HK-2 (cell line): Measurements from ENCODE around the gene GNG7.
"Not testable (repeated sequence)": the region's sequence is repeated elsewhere in the genome, so short reads cannot be mapped to it uniquely, and the experiment has no call there.

Source experiments
- DNase-seq: peaks from one replicate; pipeline ENCODE4 v3.0.0-alpha.2; 2018; ENCODE audit not compliant: unreplicated experiment

Gene GNG7

GRCh38 chr19:2511570-2511969, 190.9 kb downstream of the GNG7 start:
- no peak for DNase-seq

- no peak for DNase-seq
Measured at GRCh38 chr19:2509096-2509495, 193.4 kb downstream of the GNG7 start.

GRCh38 chr19:2507109-2507508, 195.4 kb downstream of the GNG7 start:
- no peak for DNase-seq

- DNase-seq, result not testable (repeated sequence)
Measured at GRCh38 chr19:2506656-2507055, 195.8 kb downstream of the GNG7 start.

- DNase-seq, result peak; percentile 78
Measured at GRCh38 chr19:2503521-2504109, 198.9 kb downstream of the GNG7 start.

- DNase-seq, result no peak
Measured at GRCh38 chr19:2500841-2501261, 201.6 kb downstream of the GNG7 start.

GRCh38 chr19:2500156-2500555, 202.3 kb downstream of the GNG7 start:
- DNase-seq, result no peak

GRCh38 chr19:2497186-2497585, 205.3 kb downstream of the GNG7 start:
- no peak for DNase-seq

GRCh38 chr19:2495651-2496316, 206.7 kb downstream of the GNG7 start:
- peak; percentile 56 for DNase-seq

GRCh38 chr19:2495130-2495641, 207.3 kb downstream of the GNG7 start:
- peak; percentile 80 for DNase-seq

GRCh38 chr19:2494447-2495129, 207.9 kb downstream of the GNG7 start:
- DNase-seq, result peak; percentile 62

- peak; percentile 57 for DNase-seq
Measured at GRCh38 chr19:2494084-2494446, 208.4 kb downstream of the GNG7 start.

GRCh38 chr19:2493448-2493847, 209.0 kb downstream of the GNG7 start:
- not testable (repeated sequence) for DNase-seq

- DNase-seq, result no peak
Measured at GRCh38 chr19:2492870-2493269, 209.6 kb downstream of the GNG7 start.

- DNase-seq, result peak; percentile 87
Measured at GRCh38 chr19:2491130-2491801, 211.2 kb downstream of the GNG7 start.

GRCh38 chr19:2490659-2491058, 211.8 kb downstream of the GNG7 start:
- no peak for DNase-seq

GRCh38 chr19:2488942-2489731, 213.4 kb downstream of the GNG7 start:
- DNase-seq, result peak; percentile 67

GRCh38 chr19:2488405-2488941, 214.0 kb downstream of the GNG7 start:
- no peak for DNase-seq

GRCh38 chr19:2487842-2488241, 214.7 kb downstream of the GNG7 start:
- no peak for DNase-seq

GRCh38 chr19:2487090-2487489, 215.4 kb downstream of the GNG7 start:
- no peak for DNase-seq

GRCh38 chr19:2485428-2485827, 217.1 kb downstream of the GNG7 start:
- no peak for DNase-seq
